ENCODE measurements around the gene TNS2. TPM values are rescaled to one million over a fixed set of nuclear protein-coding genes. Genes with fewer than 3 reads are reported as not detected.
A peak's percentile ranks its signal among the peaks of the same experiment; 100 is the strongest.

The TNS2 gene
- total and polyA plus RNA-seq, 11 donors: 56.0 to 193 (median 88.4) TPM

DNA sequence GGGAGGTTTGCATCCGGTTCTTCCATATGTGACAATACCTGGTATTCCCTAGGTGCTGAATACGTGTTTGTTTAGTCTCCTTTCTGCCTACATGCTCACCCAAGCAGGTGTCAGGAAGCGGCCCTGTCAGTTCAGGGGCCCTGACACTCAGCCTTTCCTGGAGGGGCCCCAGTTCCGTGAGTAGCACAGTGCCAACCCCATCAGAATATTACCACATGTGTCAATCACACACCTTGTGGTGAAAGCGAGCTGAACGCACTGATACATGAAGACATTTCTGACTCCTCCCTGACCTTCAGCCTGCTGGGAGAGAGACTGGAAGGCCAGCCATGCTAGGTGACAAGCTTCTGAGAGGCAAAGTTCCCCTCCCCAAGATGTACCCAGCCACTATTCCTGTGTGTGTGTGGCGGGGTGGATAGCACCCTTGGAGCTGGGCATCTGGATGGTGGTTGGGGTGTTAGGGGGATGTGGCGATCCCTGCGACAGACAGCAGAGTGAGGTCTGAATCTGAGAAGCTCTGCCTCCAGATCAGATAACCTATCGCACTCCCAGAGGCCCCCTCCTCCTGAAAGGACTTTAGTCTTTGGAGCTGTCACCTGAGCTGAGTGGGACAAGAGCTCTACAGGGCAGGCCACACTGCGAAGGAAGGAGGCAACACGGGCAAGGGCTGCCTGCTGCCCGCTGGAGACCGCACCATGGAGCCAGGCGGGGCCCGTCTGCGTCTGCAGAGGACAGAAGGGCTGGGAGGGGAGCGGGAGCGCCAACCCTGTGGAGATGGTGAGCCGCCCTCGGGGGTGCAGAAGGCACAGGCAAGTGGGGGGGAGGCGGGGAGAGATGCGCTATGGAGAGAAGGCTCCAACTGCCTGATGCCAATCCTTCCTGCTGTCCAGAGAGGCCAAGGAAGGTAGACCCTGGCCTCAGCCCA is 53.3 kb downstream of the TNS2 start, which contains the start of gene SOAT2:
SOAT2 (plus strand) TSS at position 604 of the 925 bp plus-strand sequence; CDS start at position 696, 92 bp downstream.
- H3K4me1 ChIP-seq: peaks cover 2 to 42% (median 22%) of the 10 kb centered on the region in 12 donors
- H3K27me3 ChIP-seq: no peaks in the 10 kb centered on the region
- H3K9me3 ChIP-seq: no peaks in the 10 kb centered on the region
- no peak for TF ChIP-seq POLR2A (IDR thresholded peaks at IDR 0.05)
- TF ChIP-seq, protein P1, sequence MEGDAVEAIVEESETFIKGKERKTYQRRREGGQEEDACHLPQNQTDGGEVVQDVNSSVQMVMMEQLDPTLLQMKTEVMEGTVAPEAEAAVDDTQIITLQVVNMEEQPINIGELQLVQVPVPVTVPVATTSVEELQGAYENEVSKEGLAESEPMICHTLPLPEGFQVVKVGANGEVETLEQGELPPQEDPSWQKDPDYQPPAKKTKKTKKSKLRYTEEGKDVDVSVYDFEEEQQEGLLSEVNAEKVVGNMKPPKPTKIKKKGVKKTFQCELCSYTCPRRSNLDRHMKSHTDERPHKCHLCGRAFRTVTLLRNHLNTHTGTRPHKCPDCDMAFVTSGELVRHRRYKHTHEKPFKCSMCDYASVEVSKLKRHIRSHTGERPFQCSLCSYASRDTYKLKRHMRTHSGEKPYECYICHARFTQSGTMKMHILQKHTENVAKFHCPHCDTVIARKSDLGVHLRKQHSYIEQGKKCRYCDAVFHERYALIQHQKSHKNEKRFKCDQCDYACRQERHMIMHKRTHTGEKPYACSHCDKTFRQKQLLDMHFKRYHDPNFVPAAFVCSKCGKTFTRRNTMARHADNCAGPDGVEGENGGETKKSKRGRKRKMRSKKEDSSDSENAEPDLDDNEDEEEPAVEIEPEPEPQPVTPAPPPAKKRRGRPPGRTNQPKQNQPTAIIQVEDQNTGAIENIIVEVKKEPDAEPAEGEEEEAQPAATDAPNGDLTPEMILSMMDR (IDR thresholded peaks at IDR 0.05): no peak
- H3K27ac ChIP-seq: peak within 1 kb of the TSS in 1 of 12 donors; percentile 69
- ATAC-seq: no peak
- intact Hi-C loops (cut with DNase I): no loop called here
- DNase-seq: no peak
- H3K4me3 ChIP-seq: no peak within 1 kb of the TSS
- WGBS, 4 donors: 85 to 92% (median 88%) methylated on average over 16 to 23 of the region's 23 CpGs
- peaks cover 0 to 26% (median 10%) of the 10 kb centered on the region in 9 donors for H3K36me3 ChIP-seq

DNA sequence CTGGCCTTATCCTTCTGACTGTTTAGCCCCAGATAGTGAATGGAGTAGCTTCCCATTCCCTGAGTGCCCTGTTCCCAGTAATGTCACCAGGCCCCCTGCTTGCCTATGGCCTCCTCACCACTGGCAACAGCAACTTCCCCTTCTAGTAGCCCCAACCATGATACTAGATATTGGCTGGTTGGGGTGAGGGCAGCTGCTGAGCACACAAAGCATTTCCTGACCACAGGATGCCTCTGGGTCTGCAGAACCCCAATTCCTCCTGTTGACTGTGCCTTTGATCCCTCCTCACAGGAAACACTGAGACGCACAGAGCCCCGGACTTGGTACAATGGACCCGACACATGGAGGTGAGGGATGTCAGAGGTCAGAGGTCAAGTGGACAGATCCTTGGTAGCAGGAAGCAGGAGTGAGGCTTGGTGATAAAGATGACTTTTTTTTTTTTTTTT is 54.0 kb downstream of the TNS2 start:
- Histone ChIP-seq H3K27ac (peak overlapping the region in 1 of 12 donors; percentile 69), H3K27me3 (no peaks in the 10 kb centered on the region), H3K4me3 (no peak overlapping the region), H3K36me3 (peaks cover 0 to 26% (median 10%) of the 10 kb centered on the region in 9 donors), H3K9me3 (no peaks in the 10 kb centered on the region), H3K4me1 (peaks cover 0 to 34% (median 15%) of the 10 kb centered on the region in 12 donors)
- no peak for DNase-seq
- 54 to 65% (median 60%) methylated on average over 3 of the region's 3 CpGs for WGBS, 4 donors
- ATAC-seq: no peak
- intact Hi-C loops (cut with DNase I): no loop called here
- TF ChIP-seq, protein P1 (IDR thresholded peaks at IDR 0.05): no peak
- no peak for TF ChIP-seq POLR2A (IDR thresholded peaks at IDR 0.05)

DNA sequence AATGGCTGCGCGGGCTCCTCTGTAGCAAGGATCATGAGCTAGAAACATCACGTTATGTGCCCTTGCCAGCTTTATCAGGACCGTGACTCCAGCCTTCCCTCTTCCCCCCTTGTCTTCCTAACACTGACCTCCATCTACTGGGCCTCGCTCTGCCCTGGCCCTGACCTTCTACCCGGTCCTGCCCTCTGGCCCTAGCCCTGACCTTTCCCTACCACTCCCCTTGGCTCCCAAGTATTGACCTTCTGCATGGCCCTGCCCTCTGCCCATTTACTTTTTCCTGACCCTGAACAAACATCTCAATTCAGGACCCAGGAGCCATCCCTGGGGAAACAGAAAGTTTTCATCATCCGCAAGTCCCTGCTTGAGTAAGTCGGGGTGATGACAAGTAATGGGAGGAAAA is 55.4 kb downstream of the TNS2 start:
- peaks cover 0 to 26% (median 10%) of the 10 kb centered on the region in 9 donors for H3K36me3 ChIP-seq
- H3K4me3 ChIP-seq: no peak overlapping the region
- intact Hi-C loops (cut with DNase I): no loop called here
- no peak overlapping the region for H3K27ac ChIP-seq
- H3K27me3 ChIP-seq: no peaks in the 10 kb centered on the region
- no peaks in the 10 kb centered on the region for H3K9me3 ChIP-seq
- ATAC-seq (no peak), DNase-seq (no peak)
- TF ChIP-seq POLR2A (IDR thresholded peaks at IDR 0.05): no peak
- TF ChIP-seq, protein P1 (IDR thresholded peaks at IDR 0.05): no peak
- peaks cover 0 to 29% (median 9%) of the 10 kb centered on the region in 12 donors for H3K4me1 ChIP-seq
- 93 to 97% (median 94%) methylated on average over 8 of the region's 8 CpGs for WGBS, 4 donors

DNA sequence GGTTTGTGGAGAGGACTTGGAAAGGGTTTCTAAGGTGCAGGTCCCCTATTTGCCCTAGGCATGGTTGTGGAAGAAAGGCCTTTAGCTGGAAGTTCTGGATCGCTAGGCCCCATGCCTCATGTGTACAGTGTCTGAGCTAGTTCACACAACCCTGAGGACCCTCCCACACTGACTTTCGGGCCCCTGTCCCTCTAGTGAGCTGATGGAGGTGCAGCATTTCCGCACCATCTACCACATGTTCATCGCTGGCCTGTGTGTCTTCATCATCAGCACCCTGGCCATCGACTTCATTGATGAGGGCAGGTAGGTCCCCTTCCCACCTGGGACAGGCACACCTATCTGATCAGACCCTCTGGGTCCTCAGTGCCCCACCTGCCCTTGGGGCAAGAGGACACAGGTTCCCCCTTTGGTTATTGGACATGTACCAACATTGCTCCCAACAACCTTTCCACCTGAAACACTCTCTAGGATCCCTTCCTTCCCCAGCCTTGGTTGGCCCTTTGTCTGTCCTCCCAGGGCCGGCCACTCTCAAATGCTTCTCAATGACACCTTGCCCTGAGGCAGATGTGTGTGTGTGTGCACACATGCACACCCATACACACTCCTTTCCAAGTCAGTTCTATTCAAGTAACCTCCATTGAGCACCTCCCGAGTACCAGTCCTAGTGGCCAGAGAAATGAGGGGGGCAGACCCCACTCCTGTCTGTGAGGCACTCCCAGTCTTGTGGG is 56.0 kb downstream of the TNS2 start:
- ATAC-seq (peak in 1 of 4 donors; percentile 23), DNase-seq (no peak)
- Histone ChIP-seq H3K27me3 (no peaks in the 10 kb centered on the region), H3K4me3 (no peak overlapping the region), H3K27ac (no peak overlapping the region), H3K4me1 (peaks cover 0 to 29% (median 9%) of the 10 kb centered on the region in 12 donors), H3K36me3 (peaks cover 0 to 22% (median 7%) of the 10 kb centered on the region in 9 donors), H3K9me3 (no peaks in the 10 kb centered on the region)
- no peak for TF ChIP-seq POLR2A (IDR thresholded peaks at IDR 0.05)
- TF ChIP-seq, protein P1 (IDR thresholded peaks at IDR 0.05): no peak
- WGBS, 4 donors: 78 to 94% (median 88%) methylated on average over 6 to 7 of the region's 7 CpGs
- intact Hi-C loops (cut with DNase I): no loop called here

Measured in heart left ventricle (tissue), 16 donors.